Measurements from ENCODE around the gene RRP8.

Gene RRP8

DNA sequence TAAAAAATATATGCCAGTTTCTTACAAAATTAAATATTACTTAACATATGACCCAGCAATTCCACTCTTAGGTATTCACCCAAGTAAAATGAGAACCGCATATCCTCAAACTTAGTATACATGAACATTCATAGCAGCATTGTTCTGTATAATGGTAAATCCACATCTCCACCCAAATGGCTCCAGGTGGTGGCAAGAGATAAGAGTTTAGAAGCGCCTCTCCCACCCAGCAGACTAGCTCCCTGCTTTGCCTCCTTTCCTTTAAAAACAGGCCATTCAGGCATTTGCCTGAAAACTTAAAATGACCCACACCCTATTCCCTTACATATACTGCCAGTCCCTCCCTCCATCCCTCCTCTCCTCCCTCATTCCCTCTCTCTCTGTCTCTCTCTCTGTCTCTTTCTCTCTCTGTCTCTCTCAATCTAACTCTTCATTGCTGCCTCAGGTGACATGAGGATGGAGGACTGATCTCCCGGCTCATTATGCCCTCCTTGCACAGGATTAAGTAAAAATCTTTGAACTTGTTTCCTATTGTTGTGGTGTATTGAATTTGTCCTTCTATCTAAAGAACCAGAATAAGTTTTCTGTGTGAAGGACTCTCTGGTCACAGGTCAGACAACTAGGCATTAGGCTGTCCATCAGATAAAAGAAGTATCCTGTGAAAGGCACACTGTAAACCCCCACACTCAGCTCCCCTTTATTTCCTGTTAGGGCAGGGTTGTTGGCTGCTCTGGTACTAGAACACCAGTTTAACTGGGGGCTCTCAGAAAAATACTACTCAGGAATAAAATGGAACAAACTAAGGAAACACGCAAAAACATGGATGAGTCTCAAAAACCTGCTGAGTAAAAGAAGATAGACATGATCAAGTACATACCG, 48.3 kb downstream of the RRP8 start:
- H3K4me3 ChIP-seq (ENCODE audit: low read length in 2 of 2) = no peak overlapping the region
- H3K4me1 ChIP-seq (ENCODE audit: control insufficient read depth, insufficient read depth, low read length) = no peaks in the 10 kb centered on the region
- no peaks in the 10 kb centered on the region for H3K9me3 ChIP-seq (ENCODE audit: control insufficient read depth in 2 of 2, low read length in 2 of 2)
- H3K9ac ChIP-seq (ENCODE audit: low read length in 2 of 2) = no peak overlapping the region
- peaks cover 0 to 5% of the 10 kb centered on the region in 2 donors for H3K36me3 ChIP-seq (ENCODE audit: control insufficient read depth in 2 of 2, insufficient read depth in 2 of 2, low read length in 2 of 2)
- H3K27ac ChIP-seq (ENCODE audit: low read length) = no peak overlapping the region
- no peaks in the 10 kb centered on the region for H3K27me3 ChIP-seq (ENCODE audit: control insufficient read depth in 1 of 2, insufficient read depth in 2 of 2, low read length in 2 of 2)

DNA sequence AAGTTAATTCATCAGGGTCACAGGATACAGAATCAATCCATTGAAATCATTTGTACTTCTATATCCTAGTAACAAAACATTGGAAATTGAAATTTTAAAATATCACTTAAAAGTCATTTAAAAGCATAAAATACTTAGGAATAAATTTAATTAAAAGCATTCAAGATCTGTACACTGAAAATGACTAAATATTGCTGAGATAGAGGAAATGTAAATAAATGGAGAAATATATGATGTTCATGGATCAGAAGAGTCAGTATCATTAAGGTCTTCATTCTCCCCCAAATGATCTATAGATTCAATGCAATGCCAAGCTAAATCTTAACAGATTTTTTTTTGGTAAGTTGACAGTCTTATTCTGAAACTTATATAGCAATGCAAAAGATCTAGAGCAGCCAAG, 49.8 kb downstream of the RRP8 start:
- H3K9me3 ChIP-seq (ENCODE audit: control insufficient read depth in 2 of 2, low read length in 2 of 2) = no peaks in the 10 kb centered on the region
- H3K27ac ChIP-seq (ENCODE audit: low read length) = no peak overlapping the region
- no peak overlapping the region for H3K4me3 ChIP-seq (ENCODE audit: low read length in 2 of 2)
- peaks cover 0 to 5% of the 10 kb centered on the region in 2 donors for H3K36me3 ChIP-seq (ENCODE audit: control insufficient read depth in 2 of 2, insufficient read depth in 2 of 2, low read length in 2 of 2)
- no peaks in the 10 kb centered on the region for H3K4me1 ChIP-seq (ENCODE audit: control insufficient read depth, insufficient read depth, low read length)
- H3K27me3 ChIP-seq (ENCODE audit: control insufficient read depth in 1 of 2, insufficient read depth in 2 of 2, low read length in 2 of 2) = no peaks in the 10 kb centered on the region
- H3K9ac ChIP-seq (ENCODE audit: low read length in 2 of 2) = no peak overlapping the region

DNA sequence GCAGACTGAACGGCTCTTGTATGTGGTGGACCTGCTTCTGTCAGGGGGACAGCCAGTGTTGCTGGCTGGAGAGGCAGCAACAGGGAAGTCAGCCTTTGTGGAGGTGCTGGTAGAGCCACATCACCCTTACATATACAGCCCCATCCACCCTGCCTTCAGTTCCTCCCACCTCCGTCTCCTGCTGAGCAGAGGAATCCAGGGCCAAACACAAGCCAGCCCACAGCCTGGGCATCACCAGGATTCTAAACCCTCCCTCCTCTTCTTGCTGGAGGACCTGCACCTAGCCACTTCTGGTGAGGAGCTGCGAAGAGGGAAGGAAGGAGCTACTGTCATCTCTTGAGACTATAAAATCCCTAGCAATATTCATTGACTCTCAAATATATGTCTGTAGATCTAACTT, 54.8 kb downstream of the RRP8 start:
- peaks cover 13 to 18% of the 10 kb centered on the region in 2 donors for H3K36me3 ChIP-seq (ENCODE audit: control insufficient read depth in 2 of 2, insufficient read depth in 2 of 2, low read length in 2 of 2)
- no peak overlapping the region for H3K27ac ChIP-seq (ENCODE audit: low read length)
- no peak overlapping the region for H3K4me3 ChIP-seq (ENCODE audit: low read length in 2 of 2)
- no peaks in the 10 kb centered on the region for H3K4me1 ChIP-seq (ENCODE audit: control insufficient read depth, insufficient read depth, low read length)
- no peaks in the 10 kb centered on the region for H3K27me3 ChIP-seq (ENCODE audit: control insufficient read depth in 1 of 2, insufficient read depth in 2 of 2, low read length in 2 of 2)
- H3K9ac ChIP-seq (ENCODE audit: low read length in 2 of 2) = no peak overlapping the region
- no peaks in the 10 kb centered on the region for H3K9me3 ChIP-seq (ENCODE audit: control insufficient read depth in 2 of 2, low read length in 2 of 2)

DNA sequence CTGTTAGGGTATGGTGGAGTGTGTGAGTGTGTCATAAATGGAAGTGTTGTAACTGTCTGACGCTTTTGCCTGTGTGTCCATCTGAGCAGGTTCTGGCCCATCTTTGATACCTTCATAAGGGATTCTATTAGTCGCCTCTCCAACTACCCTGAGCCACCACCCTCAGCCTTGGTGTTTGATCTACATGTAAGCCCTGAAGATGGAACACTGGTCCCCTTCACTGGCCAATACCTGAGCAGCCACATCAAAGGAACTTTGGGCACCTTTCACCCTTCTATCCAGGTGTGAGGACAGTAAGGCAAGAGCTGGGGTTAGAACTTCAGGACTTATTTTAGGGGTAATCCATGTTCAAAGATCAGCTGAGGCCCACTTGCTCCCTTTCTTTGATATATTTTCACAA, 55.3 kb downstream of the RRP8 start:
- Histone ChIP-seq H3K36me3 (ENCODE audit: control insufficient read depth in 2 of 2, insufficient read depth in 2 of 2, low read length in 2 of 2) (peaks cover 13 to 18% of the 10 kb centered on the region in 2 donors), H3K9ac (ENCODE audit: low read length in 2 of 2) (no peak overlapping the region)

DNA sequence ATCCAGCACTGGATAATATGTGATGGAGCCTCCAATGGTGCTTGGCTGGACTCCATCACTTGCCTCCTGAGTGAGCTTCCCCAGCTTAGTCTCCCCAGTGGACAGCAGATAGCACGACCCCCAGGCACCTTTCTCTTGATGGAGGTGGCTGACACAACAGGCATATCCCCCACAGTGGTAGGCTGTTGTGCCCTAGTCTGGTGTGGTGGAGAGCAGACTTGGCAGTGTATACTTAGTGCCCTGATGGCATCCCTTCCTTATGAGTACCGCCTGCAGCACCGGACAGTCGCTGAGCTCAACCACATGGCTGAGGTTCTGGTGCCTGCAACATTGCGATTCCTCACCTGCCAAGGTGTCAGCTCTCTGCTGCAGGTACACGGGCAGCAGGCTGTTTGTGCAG, 56.2 kb downstream of the RRP8 start:
- Histone ChIP-seq H3K27me3 (ENCODE audit: control insufficient read depth in 1 of 2, insufficient read depth in 2 of 2, low read length in 2 of 2) (no peaks in the 10 kb centered on the region), H3K9me3 (ENCODE audit: control insufficient read depth in 2 of 2, low read length in 2 of 2) (no peaks in the 10 kb centered on the region)

More for the DNA sequence above, 55.3 kb downstream of the RRP8 start:
- Histone ChIP-seq H3K4me3 (ENCODE audit: low read length in 2 of 2) (no peak overlapping the region), H3K27me3 (ENCODE audit: control insufficient read depth in 1 of 2, insufficient read depth in 2 of 2, low read length in 2 of 2) (no peaks in the 10 kb centered on the region), H3K9me3 (ENCODE audit: control insufficient read depth in 2 of 2, low read length in 2 of 2) (no peaks in the 10 kb centered on the region), H3K27ac (ENCODE audit: low read length) (no peak overlapping the region), H3K4me1 (ENCODE audit: control insufficient read depth, insufficient read depth, low read length) (no peaks in the 10 kb centered on the region)

DNA sequence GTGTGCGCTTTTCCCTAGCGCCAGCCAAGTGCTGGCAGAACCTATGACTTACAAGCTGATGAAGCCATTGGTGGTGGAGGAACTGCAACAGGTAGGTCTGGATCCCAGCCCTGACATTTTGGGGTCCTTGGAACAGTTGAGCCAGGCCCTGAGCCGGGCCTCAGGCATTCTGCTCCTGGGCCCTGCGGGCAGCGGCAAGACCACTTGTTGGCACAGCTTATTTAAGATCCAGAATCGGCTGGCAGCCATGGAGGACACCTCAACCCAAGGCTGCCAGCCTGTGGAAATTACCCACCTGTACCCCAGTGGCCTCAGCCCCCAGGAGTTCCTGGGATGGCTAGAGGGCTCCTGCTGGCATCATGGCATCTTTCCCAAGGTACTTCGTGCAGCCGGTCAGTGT, 56.7 kb downstream of the RRP8 start:
- Histone ChIP-seq H3K9me3 (ENCODE audit: control insufficient read depth in 2 of 2, low read length in 2 of 2) (no peaks in the 10 kb centered on the region), H3K27me3 (ENCODE audit: control insufficient read depth in 1 of 2, insufficient read depth in 2 of 2, low read length in 2 of 2) (no peaks in the 10 kb centered on the region), H3K27ac (ENCODE audit: low read length) (no peak overlapping the region), H3K4me3 (ENCODE audit: low read length in 2 of 2) (no peak overlapping the region), H3K9ac (ENCODE audit: low read length in 2 of 2) (no peak overlapping the region), H3K36me3 (ENCODE audit: control insufficient read depth in 2 of 2, insufficient read depth in 2 of 2, low read length in 2 of 2) (peaks cover 13 to 22% of the 10 kb centered on the region in 2 donors), H3K4me1 (ENCODE audit: control insufficient read depth, insufficient read depth, low read length) (no peaks in the 10 kb centered on the region)

More for the DNA sequence above, 56.2 kb downstream of the RRP8 start:
- no peaks in the 10 kb centered on the region for H3K4me1 ChIP-seq (ENCODE audit: control insufficient read depth, insufficient read depth, low read length)
- no peak overlapping the region for H3K9ac ChIP-seq (ENCODE audit: low read length in 2 of 2)
- H3K36me3 ChIP-seq (ENCODE audit: control insufficient read depth in 2 of 2, insufficient read depth in 2 of 2, low read length in 2 of 2) = peaks cover 13 to 22% of the 10 kb centered on the region in 2 donors
- H3K27ac ChIP-seq (ENCODE audit: low read length) = no peak overlapping the region
- no peak overlapping the region for H3K4me3 ChIP-seq (ENCODE audit: low read length in 2 of 2)

DNA sequence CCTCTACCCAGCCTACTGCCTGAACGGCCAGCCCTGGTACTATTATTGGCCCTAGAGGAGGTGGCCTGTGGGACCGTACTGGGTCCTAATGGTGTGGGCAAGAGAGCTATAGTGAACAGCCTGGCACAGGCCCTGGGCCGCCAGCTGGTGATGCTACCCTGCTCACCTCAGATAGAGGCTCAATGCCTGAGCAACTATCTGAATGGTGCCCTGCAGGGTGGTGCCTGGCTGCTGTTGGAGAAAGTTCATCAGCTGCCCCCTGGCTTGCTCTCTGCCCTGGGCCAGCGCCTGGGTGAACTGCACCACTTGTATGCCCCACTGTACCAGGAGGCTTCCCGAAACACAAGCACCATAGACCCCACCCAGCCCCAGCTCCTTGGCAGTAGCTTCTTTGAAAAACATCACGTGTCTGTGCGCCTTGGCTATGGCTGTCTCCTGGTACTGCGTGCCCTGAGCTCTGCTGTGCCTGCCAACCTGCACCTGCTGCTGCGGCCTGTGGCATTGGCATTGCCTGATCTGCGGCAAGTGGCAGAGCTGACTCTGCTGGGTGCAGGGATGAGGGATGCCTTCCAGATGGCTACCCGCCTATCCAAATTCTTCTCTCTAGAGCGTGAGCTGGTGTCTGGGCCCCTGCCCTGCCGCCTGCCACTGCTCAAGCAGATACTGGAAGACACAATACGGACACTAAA, 57.4 kb downstream of the RRP8 start:
- Histone ChIP-seq H3K9ac (ENCODE audit: low read length in 2 of 2) (no peak overlapping the region), H3K36me3 (ENCODE audit: control insufficient read depth in 2 of 2, insufficient read depth in 2 of 2, low read length in 2 of 2) (peaks cover 13 to 22% of the 10 kb centered on the region in 2 donors), H3K27me3 (ENCODE audit: control insufficient read depth in 1 of 2, insufficient read depth in 2 of 2, low read length in 2 of 2) (no peaks in the 10 kb centered on the region), H3K9me3 (ENCODE audit: control insufficient read depth in 2 of 2, low read length in 2 of 2) (no peaks in the 10 kb centered on the region), H3K4me3 (ENCODE audit: low read length in 2 of 2) (no peak overlapping the region), H3K27ac (ENCODE audit: low read length) (no peak overlapping the region), H3K4me1 (ENCODE audit: control insufficient read depth, insufficient read depth, low read length) (no peaks in the 10 kb centered on the region)
